ENCODE measurements around the gene PTTG1IP2.

DNA sequence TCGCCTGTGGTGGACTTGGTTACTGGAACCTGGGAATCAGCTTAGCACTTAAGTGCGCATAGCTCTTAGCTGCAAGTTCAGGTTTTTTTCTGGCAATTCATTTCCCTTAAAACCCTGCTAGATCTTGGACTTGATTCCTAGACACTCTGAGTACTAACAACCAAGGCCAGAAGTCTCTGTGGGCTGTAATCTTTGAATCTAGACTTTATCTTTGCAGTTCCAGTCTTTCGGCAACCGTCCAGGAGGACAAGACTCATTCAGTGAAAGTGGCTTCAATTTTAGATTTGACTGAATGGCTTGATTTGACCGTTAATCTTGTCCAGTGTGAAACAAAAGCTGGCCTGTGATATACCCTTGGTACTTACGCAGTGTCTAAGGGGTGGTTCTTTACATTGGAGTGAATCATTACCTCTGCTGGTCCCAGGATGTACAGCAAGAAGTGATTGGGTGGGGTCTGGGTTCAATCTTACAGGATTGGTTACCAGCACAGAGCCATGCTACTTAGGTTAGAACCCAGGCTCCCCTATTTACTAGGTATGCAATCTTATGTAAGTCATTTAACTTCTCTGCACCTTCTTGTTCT lies 16.4 kb downstream of the PTTG1IP2 start:
- TF ChIP-seq, protein P1, sequence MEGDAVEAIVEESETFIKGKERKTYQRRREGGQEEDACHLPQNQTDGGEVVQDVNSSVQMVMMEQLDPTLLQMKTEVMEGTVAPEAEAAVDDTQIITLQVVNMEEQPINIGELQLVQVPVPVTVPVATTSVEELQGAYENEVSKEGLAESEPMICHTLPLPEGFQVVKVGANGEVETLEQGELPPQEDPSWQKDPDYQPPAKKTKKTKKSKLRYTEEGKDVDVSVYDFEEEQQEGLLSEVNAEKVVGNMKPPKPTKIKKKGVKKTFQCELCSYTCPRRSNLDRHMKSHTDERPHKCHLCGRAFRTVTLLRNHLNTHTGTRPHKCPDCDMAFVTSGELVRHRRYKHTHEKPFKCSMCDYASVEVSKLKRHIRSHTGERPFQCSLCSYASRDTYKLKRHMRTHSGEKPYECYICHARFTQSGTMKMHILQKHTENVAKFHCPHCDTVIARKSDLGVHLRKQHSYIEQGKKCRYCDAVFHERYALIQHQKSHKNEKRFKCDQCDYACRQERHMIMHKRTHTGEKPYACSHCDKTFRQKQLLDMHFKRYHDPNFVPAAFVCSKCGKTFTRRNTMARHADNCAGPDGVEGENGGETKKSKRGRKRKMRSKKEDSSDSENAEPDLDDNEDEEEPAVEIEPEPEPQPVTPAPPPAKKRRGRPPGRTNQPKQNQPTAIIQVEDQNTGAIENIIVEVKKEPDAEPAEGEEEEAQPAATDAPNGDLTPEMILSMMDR (IDR thresholded peaks at IDR 0.05): no peak
- no peak for TF ChIP-seq ZFX (IDR thresholded peaks at IDR 0.05; ENCODE audit: borderline replicate concordance)
